Cortex of kidney (tissue), 1 donor: ENCODE data around the gene TCN2.
"Not testable (repeated sequence)": the region's sequence is repeated elsewhere in the genome, so short reads cannot be mapped to it uniquely, and the experiment has no call there.

Experiments
- DNase-seq: peaks from one replicate; lab custom pipeline; 2025; lab: John Stamatoyannopoulos, UW

Gene TCN2

GRCh38 chr22:30610299-30610698, 3.3 kb downstream of the TCN2 start:
- no peak for DNase-seq

- no peak for DNase-seq
Observed at GRCh38 chr22:30611197-30611596, 4.2 kb downstream of the TCN2 start.

- no peak for DNase-seq
Observed at GRCh38 chr22:30612789-30613188, 5.8 kb downstream of the TCN2 start.

GRCh38 chr22:30614268-30614667, 7.3 kb downstream of the TCN2 start:
- no peak for DNase-seq

GRCh38 chr22:30614879-30615278, 7.9 kb downstream of the TCN2 start:
- no peak for DNase-seq

- no peak for DNase-seq
Observed at GRCh38 chr22:30615543-30615954, 8.6 kb downstream of the TCN2 start.

- no peak for DNase-seq
Observed at GRCh38 chr22:30617819-30618218, 10.8 kb downstream of the TCN2 start.

- DNase-seq: not testable (repeated sequence)
Observed at GRCh38 chr22:30619909-30620308, 12.9 kb downstream of the TCN2 start.

GRCh38 chr22:30626413-30626812, 19.4 kb downstream of the TCN2 start:
- no peak for DNase-seq

- no peak for DNase-seq
Observed at GRCh38 chr22:30627471-30627870, 20.5 kb downstream of the TCN2 start.

- DNase-seq: no peak
Observed at GRCh38 chr22:30628491-30628890, 21.5 kb downstream of the TCN2 start.

GRCh38 chr22:30631469-30631868, 24.5 kb downstream of the TCN2 start:
- not testable (repeated sequence) for DNase-seq

- DNase-seq: no peak
Observed at GRCh38 chr22:30634471-30635233, 27.7 kb downstream of the TCN2 start.

GRCh38 chr22:30635273-30636225, 28.6 kb downstream of the TCN2 start, which contains the start of gene SLC35E4:
SLC35E4 (plus strand) TSS chr22:30635781; CDS start chr22:30636451, 670 bp downstream.
- no peak for DNase-seq

- DNase-seq: no peak
Observed at GRCh38 chr22:30636226-30637077, 29.5 kb downstream of the TCN2 start.

GRCh38 chr22:30637701-30638114, 30.7 kb downstream of the TCN2 start:
- no peak for DNase-seq

- DNase-seq: no peak
Observed at GRCh38 chr22:30640361-30640760, 33.4 kb downstream of the TCN2 start.

GRCh38 chr22:30640839-30641430, 34.0 kb downstream of the TCN2 start:
- DNase-seq: no peak

GRCh38 chr22:30643055-30643875, 36.3 kb downstream of the TCN2 start:
- DNase-seq: no peak

- no peak for DNase-seq
Observed at GRCh38 chr22:30646518-30647160, 39.7 kb downstream of the TCN2 start.
